HCT116 (cell line): Measurements from ENCODE around the gene BRINP3. TPM values are rescaled to one million over a fixed set of nuclear protein-coding genes. Genes with fewer than 3 reads are reported as not detected.

Experiments
- ATAC-seq: fragments of 200-7000 bp; cut with Tn5 transposase; 2 replicates; pipeline ENCODE4 v1.9.1; 2020; ENCODE audit warnings: mild to moderate bottlenecking, moderate library complexity
- BruUV-seq: library from RNA; stranded (reverse); fragments of 400-500 nt; replicated peaks from 2 replicates; lab custom pipeline; 2021; lab: Mats Ljungman, UMichigan
- CTCF ChIA-PET: fragments of 300-600 bp; sonication (Branson Sonifier 250); formaldehyde crosslinking; loops from one replicate; lab custom pipeline; 2021; ENCODE audit warnings: antibody characterized with exemption; lab: Charles Lee
- POLR2A ChIA-PET: fragments of 300-600, 350-600 bp; sonication (Branson Sonifier 250); formaldehyde crosslinking; loops from one replicate; lab custom pipeline; 2021; ENCODE audit warnings: antibody characterized with exemption; lab: Charles Lee
- RAD21 ChIA-PET, 2 experiments: fragments of 300-600 bp; sonication (Branson Sonifier 250); formaldehyde crosslinking; loops; one replicate each; lab custom pipeline; 2023; ENCODE audit warnings: low total read pairs in 2 of 2; ENCODE audit not compliant: uncharacterized antibody in 2 of 2, unreplicated experiment in 2 of 2, low non-redundant PET in 1 of 2; lab: Charles Lee
- DNase-seq: peaks from one replicate; pipeline ENCODE4 v3.0.0-alpha.2; 2010; ENCODE audit warnings: low read depth, low spot score
- H2AFZ ChIP-seq: fragments of 200-600 bp; shearing (Covaris generic), sonication (generic); 2 replicates; pipeline ENCODE4 v1.6.1; 2017; ENCODE audit warnings: low read depth, mixed run types, mixed read lengths, antibody characterized with exemption, low read length; ENCODE audit not compliant: poor library complexity, severe bottlenecking
- H3K27ac ChIP-seq: 2 replicates; pipeline ENCODE4 v1.5.1; 2012; ENCODE audit warnings: low read depth, low read length
- H3K27me3 ChIP-seq: fragments of 200-600 bp; sonication (generic); 2 replicates; pipeline ENCODE4 v1.6.1; 2016; ENCODE audit warnings: mixed run types, low read length, mixed read lengths; ENCODE audit not compliant: insufficient read depth
- H3K36me3 ChIP-seq, 2 experiments: fragments of 200-500 bp in 1 of 2; fragments of 200-600 bp in 1 of 2; sonication (Bioruptor generic) in 1 of 2; sonication (generic) in 1 of 2; 2 replicates each; pipeline versions ENCODE4 v1.5.1 to v1.6.1; 2014 to 2016; ENCODE audit warnings: low read length in 2 of 2, inconsistent platforms in 1 of 2, mixed read lengths in 1 of 2, mixed run types in 1 of 2; ENCODE audit not compliant: insufficient read depth in 2 of 2, control insufficient read depth in 1 of 2
- H3K4me1 ChIP-seq, 2 experiments: fragments of 200-600 bp in 1 of 2; sonication (generic) in 1 of 2; 2 replicates each; pipeline versions ENCODE4 v1.5.1 to v1.6.1; 2012 to 2017; ENCODE audit warnings: low read length in 2 of 2, inconsistent platforms in 1 of 2, mild to moderate bottlenecking in 1 of 2, mixed read lengths in 1 of 2, mixed run types in 1 of 2, moderate library complexity in 1 of 2; ENCODE audit not compliant: insufficient read depth in 2 of 2, control insufficient read depth in 1 of 2
- H3K4me2 ChIP-seq: fragments of 200-600 bp; sonication (generic); 2 replicates; pipeline ENCODE4 v1.6.1; 2017; ENCODE audit warnings: mixed run types, low read length, mixed read lengths
- H3K4me3 ChIP-seq, 2 experiments: fragments of 200-600 bp in 1 of 2; sonication (generic) in 1 of 2; replicated peaks in 1 of 2; 2 replicates each; pipeline ENCODE4 v1.5.1; 2011 to 2016; ENCODE audit warnings: low read length in 2 of 2, control low read depth in 1 of 2, low read depth in 1 of 2, mild to moderate bottlenecking in 1 of 2, mixed read lengths in 1 of 2, mixed run types in 1 of 2
- H3K79me2 ChIP-seq: fragments of 200-600 bp; sonication (generic); 2 replicates; pipeline ENCODE4 v1.6.1; 2017; ENCODE audit warnings: mild to moderate bottlenecking, mixed run types, low read length, moderate library complexity, mixed read lengths; ENCODE audit not compliant: insufficient read depth
- H3K9ac ChIP-seq: fragments of 200-600 bp; sonication (generic); 2 replicates; pipeline ENCODE4 v1.6.1; 2016; ENCODE audit warnings: low read length, mixed read lengths
- H3K9me2 ChIP-seq: fragments of 200-600 bp; sonication (generic), shearing (Covaris generic); 2 replicates; pipeline ENCODE4 v1.6.1; 2017; ENCODE audit warnings: mixed run types, mild to moderate bottlenecking, moderate library complexity; ENCODE audit not compliant: insufficient read depth
- H3K9me3 ChIP-seq, 2 experiments: fragments of 200-500 bp in 1 of 2; fragments of 200-600 bp in 1 of 2; sonication (Bioruptor generic) in 1 of 2; sonication (generic) in 1 of 2; 2 replicates each; pipeline ENCODE4 v1.6.1; 2014 to 2017; ENCODE audit warnings: low read length in 2 of 2, mixed read lengths in 2 of 2, inconsistent platforms in 1 of 2, low read depth in 1 of 2, mild to moderate bottlenecking in 1 of 2, mixed run types in 1 of 2, moderate library complexity in 1 of 2; ENCODE audit not compliant: control insufficient read depth in 1 of 2, insufficient read depth in 1 of 2
- H4K20me1 ChIP-seq: fragments of 200-600 bp; sonication (generic), shearing (Covaris generic); 2 replicates; pipeline ENCODE4 v1.6.1; 2017; ENCODE audit warnings: mixed run types, mild to moderate bottlenecking, moderate library complexity; ENCODE audit not compliant: insufficient read depth
- CEBPB ChIP-seq: IDR thresholded peaks from 2 replicates; pipeline ENCODE4 v1.6.1; 2012; ENCODE audit warnings: low read depth
- EZH2phosphoT487 ChIP-seq: fragments of 200-600 bp; IDR thresholded peaks from 2 replicates; pipeline ENCODE4 v1.6.1; 2018; ENCODE audit warnings: antibody characterized with exemption, borderline replicate concordance
- FOSL1 ChIP-seq: IDR thresholded peaks from 2 replicates; pipeline ENCODE4 v1.6.1; 2012; ENCODE audit warnings: low read depth
- JUND ChIP-seq: IDR thresholded peaks from 2 replicates; pipeline ENCODE4 v1.6.1; 2012
- POLR2A ChIP-seq: IDR thresholded peaks from 2 replicates; pipeline ENCODE4 v1.7.0; 2011; ENCODE audit warnings: borderline replicate concordance; ENCODE audit not compliant: insufficient read depth, insufficient read length; ENCODE audit errors: extremely low read depth
- POLR2AphosphoS5 ChIP-seq: IDR thresholded peaks from 2 replicates; pipeline ENCODE4 v1.6.1; 2011; ENCODE audit warnings: mild to moderate bottlenecking, low read depth, low read length, moderate library complexity
- RAD21 ChIP-seq: IDR thresholded peaks from 2 replicates; pipeline ENCODE4 v1.6.1; 2012; ENCODE audit warnings: low read depth, mild to moderate bottlenecking
- SIN3A ChIP-seq: IDR thresholded peaks from 2 replicates; pipeline ENCODE4 v1.6.1; 2012; ENCODE audit warnings: low read depth
- intact Hi-C: fragments of 100-400 bp; cut with micrococcal nuclease; formaldehyde crosslinking; loops from 2 replicates; pipeline ENCODE4 v1.10.0; 2022
- total RNA-seq: library from RNA; stranded (reverse); gene quantifications from one replicate; pipeline ENCODE4 v1.2.1, GENCODE V29; 2021; ENCODE audit not compliant: unreplicated experiment
- TF ChIP-seq, protein P1 (sequence below), 3 experiments: fragments of 200-600 bp in 1 of 3; sonication (generic) in 1 of 3; IDR thresholded peaks in 2 of 3; conservative IDR thresholded peaks in 1 of 3; 2 replicates each; pipeline ENCODE4 v1.5.1; 2012 to 2017; ENCODE audit warnings: low read depth in 2 of 3, low read length in 2 of 3, antibody characterized with exemption in 1 of 3, borderline replicate concordance in 1 of 3, control low read depth in 1 of 3, mild to moderate bottlenecking in 1 of 3, mixed read lengths in 1 of 3, mixed run types in 1 of 3, moderate library complexity in 1 of 3; ENCODE audit not compliant: insufficient read depth in 1 of 3

The BRINP3 gene
- total RNA-seq, 1 experiment from 2014 or later: not detected

DNA sequence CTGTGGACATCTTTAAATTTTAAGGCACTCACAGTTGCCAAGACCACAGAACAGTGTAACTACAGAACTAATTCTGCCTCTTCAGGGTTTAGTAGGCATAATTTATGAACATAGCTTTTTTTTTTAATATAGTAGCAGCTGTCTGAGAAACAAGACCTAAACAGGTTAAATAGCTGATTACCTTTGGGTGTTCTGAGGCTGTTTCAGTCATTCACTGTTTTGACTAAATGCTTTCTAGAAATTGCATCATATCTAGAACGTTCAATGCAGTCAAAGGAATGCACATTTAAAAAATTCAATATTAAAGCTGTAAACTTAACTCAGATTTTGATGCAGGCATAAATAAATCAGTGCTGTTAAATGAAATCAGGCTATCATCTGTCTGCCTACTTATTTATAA, 101.6 kb downstream of the BRINP3 start:
- RAD21 ChIA-PET: no interaction called here
- CTCF ChIA-PET: no interaction called here

DNA sequence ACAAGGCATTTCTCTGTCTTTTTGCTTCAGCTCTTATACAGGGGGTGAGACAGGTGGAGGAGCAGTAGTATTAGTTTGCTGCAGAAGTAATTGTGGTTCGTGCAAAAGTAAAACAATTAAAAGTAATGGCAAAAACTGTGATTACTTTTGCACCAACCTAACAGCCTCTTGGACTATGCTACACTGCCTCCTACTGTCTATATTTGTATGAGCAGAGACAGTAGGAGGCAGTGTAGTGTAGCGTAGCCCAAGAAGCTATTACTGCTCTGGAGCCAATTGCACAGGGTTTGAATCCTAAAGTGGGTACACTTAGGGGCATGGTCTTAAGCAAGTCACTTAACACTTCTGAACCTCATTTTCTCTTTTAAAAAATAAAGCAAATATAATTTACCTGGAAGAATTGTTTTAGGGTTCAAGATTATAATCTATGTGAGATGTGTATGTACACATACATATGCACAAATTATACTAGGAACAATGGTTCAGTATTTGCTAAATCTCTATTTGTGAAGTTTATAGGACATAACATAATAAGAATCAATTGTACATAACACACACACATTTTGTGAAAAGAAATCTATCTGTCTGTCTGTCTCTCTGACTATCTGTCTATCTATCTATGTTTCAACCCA, 103.8 kb downstream of the BRINP3 start:
- peak overlapping the region; percentile 1 for H2AFZ ChIP-seq
- POLR2A ChIA-PET: no interaction called here
- no peaks in the 10 kb centered on the region for H3K9me3 ChIP-seq
- H3K9ac ChIP-seq: no peak overlapping the region
- no peaks in the 10 kb centered on the region for H3K36me3 ChIP-seq
- no TSS peak for BruUV-seq
- no peaks in the 10 kb centered on the region for H3K4me1 ChIP-seq
- no peak overlapping the region for H3K27ac ChIP-seq
- H3K27me3 ChIP-seq: no peaks in the 10 kb centered on the region
- H3K4me2 ChIP-seq: no peak overlapping the region
- RAD21 ChIA-PET: interaction anchor here (0.6 to 1.0 kb wide), 3 partner anchors 63 to 665 kb away, joined by 3 to 7 read pairs (median 4); no protein-coding TSS in a partner anchor
- H3K4me3 ChIP-seq: no peak overlapping the region
- H3K79me2 ChIP-seq: no peaks in the 10 kb centered on the region
- TF ChIP-seq FOSL1 (no peak), JUND (no peak), CEBPB (no peak), SIN3A (no peak), RAD21 (peak; percentile 74)
- TF ChIP-seq, protein P1, sequence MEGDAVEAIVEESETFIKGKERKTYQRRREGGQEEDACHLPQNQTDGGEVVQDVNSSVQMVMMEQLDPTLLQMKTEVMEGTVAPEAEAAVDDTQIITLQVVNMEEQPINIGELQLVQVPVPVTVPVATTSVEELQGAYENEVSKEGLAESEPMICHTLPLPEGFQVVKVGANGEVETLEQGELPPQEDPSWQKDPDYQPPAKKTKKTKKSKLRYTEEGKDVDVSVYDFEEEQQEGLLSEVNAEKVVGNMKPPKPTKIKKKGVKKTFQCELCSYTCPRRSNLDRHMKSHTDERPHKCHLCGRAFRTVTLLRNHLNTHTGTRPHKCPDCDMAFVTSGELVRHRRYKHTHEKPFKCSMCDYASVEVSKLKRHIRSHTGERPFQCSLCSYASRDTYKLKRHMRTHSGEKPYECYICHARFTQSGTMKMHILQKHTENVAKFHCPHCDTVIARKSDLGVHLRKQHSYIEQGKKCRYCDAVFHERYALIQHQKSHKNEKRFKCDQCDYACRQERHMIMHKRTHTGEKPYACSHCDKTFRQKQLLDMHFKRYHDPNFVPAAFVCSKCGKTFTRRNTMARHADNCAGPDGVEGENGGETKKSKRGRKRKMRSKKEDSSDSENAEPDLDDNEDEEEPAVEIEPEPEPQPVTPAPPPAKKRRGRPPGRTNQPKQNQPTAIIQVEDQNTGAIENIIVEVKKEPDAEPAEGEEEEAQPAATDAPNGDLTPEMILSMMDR (IDR thresholded peaks at IDR 0.05 in 2 of 3, conservative IDR thresholded peaks at IDR 0.05 in 1 of 3; ENCODE audit: borderline replicate concordance in 1 of 3, insufficient read depth in 1 of 3, low read depth in 2 of 3, low read length in 2 of 3): peak; percentile 68 to 97 (median 87)
- H3K9me2 ChIP-seq: no peaks in the 10 kb centered on the region
- CTCF ChIA-PET: interaction anchor here (0.5 to 1.0 kb wide), 7 partner anchors 9 to 691 kb away, joined by 3 to 9 read pairs (median 3); no protein-coding TSS in a partner anchor
- peak; percentile 15 for DNase-seq
- ATAC-seq: peak; percentile 93
- no peaks in the 10 kb centered on the region for H4K20me1 ChIP-seq
- intact Hi-C loops: no loop called here

More for the DNA sequence above, 101.6 kb downstream of the BRINP3 start:
- intact Hi-C loops: no loop called here
- ATAC-seq (no peak), DNase-seq (no peak)
- no TSS peak for BruUV-seq
- no peaks in the 10 kb centered on the region for H3K36me3 ChIP-seq
- no peaks in the 10 kb centered on the region for H3K27me3 ChIP-seq
- H3K27ac ChIP-seq: no peak overlapping the region
- no peak overlapping the region for H3K9ac ChIP-seq
- no peaks in the 10 kb centered on the region for H3K79me2 ChIP-seq
- no peaks in the 10 kb centered on the region for H4K20me1 ChIP-seq
- no peaks in the 10 kb centered on the region for H3K9me2 ChIP-seq
- H3K4me3 ChIP-seq: no peak overlapping the region
- TF ChIP-seq POLR2A: no peak
- TF ChIP-seq POLR2AphosphoS5: no peak
- TF ChIP-seq CEBPB: 0 out of 2 replicates have a peak, but pooled peaks have one; percentile 28
- no peak for TF ChIP-seq EZH2phosphoT487
- H3K4me2 ChIP-seq: no peak overlapping the region
- H3K4me1 ChIP-seq: no peaks in the 10 kb centered on the region
- H2AFZ ChIP-seq: peak overlapping the region; percentile 86
- H3K9me3 ChIP-seq: no peaks in the 10 kb centered on the region
- POLR2A ChIA-PET: no interaction called here
